B cell (primary cell): ENCODE data around the gene CLDN6. TPM values are rescaled to one million over a fixed set of nuclear protein-coding genes. Genes with fewer than 3 reads are reported as not detected.

ENCODE experiments used
- ATAC-seq: fragments of 200-7000 bp; cut with Tn5 transposase; one replicate; pipeline ENCODE4 v1.10.0; 2021; ENCODE audit warnings: low read depth, mild to moderate bottlenecking, moderate number of reproducible peaks, moderate library complexity
- CTCF ChIA-PET: fragments of 350-600 bp; sonication (Branson Sonifier 250); formaldehyde crosslinking; loops from one replicate; lab custom pipeline; 2021; ENCODE audit warnings: antibody characterized with exemption, inconsistent platforms; lab: Charles Lee
- POLR2A ChIA-PET: fragments of 350-600 bp; sonication (Branson Sonifier 250); formaldehyde crosslinking; loops from one replicate; lab custom pipeline; 2021; ENCODE audit warnings: antibody characterized with exemption; lab: Charles Lee
- DNase-seq: peaks from one replicate; pipeline ENCODE4 v3.0.0; 2013
- H2AFZ ChIP-seq: 2 replicates; pipeline ENCODE4 v1.6.1; 2012; ENCODE audit warnings: mild to moderate bottlenecking, low read depth, low read length; ENCODE audit not compliant: insufficient read depth, poor library complexity, severe bottlenecking
- H3K27ac ChIP-seq, 2 donors: 1 replicate in 1 of 2; 2 replicates in 1 of 2; pipeline ENCODE4 v1.5.1; 2012 to 2013; ENCODE audit warnings: low read length in 2 of 2, mild to moderate bottlenecking in 2 of 2, moderate library complexity in 1 of 2
- H3K27me3 ChIP-seq, 4 experiments: fragments of 200-600 bp in 1 of 4; sonication (generic) in 1 of 4; replicated peaks in 1 of 4; 1 replicate in 2 of 4; 2 replicates in 2 of 4; pipeline versions ENCODE4 v1.6.1 to v1.7.0; 2013 to 2016; ENCODE audit warnings: low read length in 3 of 4, mild to moderate bottlenecking in 2 of 4, mixed read lengths in 1 of 4, moderate library complexity in 1 of 4; ENCODE audit not compliant: insufficient read depth in 4 of 4, control insufficient read depth in 3 of 4; ENCODE audit errors: control extremely low read depth in 1 of 4
- H3K36me3 ChIP-seq, 2 experiments: replicated peaks in 1 of 2; 1 replicate in 1 of 2; 2 replicates in 1 of 2; pipeline versions ENCODE4 v1.6.1 to v1.7.1; 2013; ENCODE audit warnings: low read length in 1 of 2; ENCODE audit not compliant: insufficient read depth in 2 of 2, control insufficient read depth in 1 of 2; ENCODE audit errors: control extremely low read depth in 1 of 2, extremely low read depth in 1 of 2
- H3K4me1 ChIP-seq, 2 donors: fragments of 200-600 bp in 1 of 2; sonication (generic) in 1 of 2; 1 replicate in 1 of 2; 2 replicates in 1 of 2; pipeline versions ENCODE4 v1.5.1 to v1.6.1; 2013 to 2017; ENCODE audit warnings: low read length in 2 of 2; ENCODE audit not compliant: control insufficient read depth in 2 of 2, insufficient read depth in 2 of 2
- H3K4me2 ChIP-seq: replicated peaks from 2 replicates; pipeline ENCODE3; 2012; ENCODE audit warnings: mild to moderate bottlenecking, low read depth, low read length; ENCODE audit not compliant: poor library complexity, severe bottlenecking
- H3K4me3 ChIP-seq, 5 experiments: fragments of 200-600 bp in 1 of 5; sonication (generic) in 1 of 5; 1 replicate in 3 of 5; 2 replicates in 2 of 5; pipeline versions ENCODE4 v1.5.1 to v1.7.0; 2011 to 2016; ENCODE audit warnings: low read length in 4 of 5, mild to moderate bottlenecking in 4 of 5, low read depth in 2 of 5, control low read depth in 1 of 5, moderate library complexity in 1 of 5; ENCODE audit not compliant: insufficient read depth in 1 of 5; ENCODE audit errors: control extremely low read depth in 1 of 5, extremely low read depth in 1 of 5
- H3K79me2 ChIP-seq: fragments of 200-600 bp; sonication (generic); one replicate; pipeline ENCODE4 v1.6.0; 2016; ENCODE audit warnings: low read length; ENCODE audit not compliant: control insufficient read depth, insufficient read depth
- H3K9ac ChIP-seq: fragments of 200-600 bp; sonication (generic); 2 replicates; pipeline ENCODE4 v1.6.1; 2017; ENCODE audit warnings: mild to moderate bottlenecking, low read length, moderate library complexity
- H3K9me3 ChIP-seq, 3 donors: one replicate each; pipeline versions ENCODE4 v1.6.1 to v1.7.1; 2013; ENCODE audit warnings: low read length in 2 of 3; ENCODE audit not compliant: control insufficient read depth in 2 of 3, insufficient read depth in 1 of 3; ENCODE audit errors: control extremely low read depth in 1 of 3
- H4K20me1 ChIP-seq: 2 replicates; pipeline ENCODE4 v1.6.0; 2012; ENCODE audit warnings: mild to moderate bottlenecking, low read length; ENCODE audit not compliant: insufficient read depth, control insufficient read depth, poor library complexity, severe bottlenecking
- H3K27ac Mint-ChIP-seq: one replicate; pipeline ENCODE4 v1.8.0; 2021; ENCODE audit warnings: mixed read lengths
- H3K27me3 Mint-ChIP-seq: one replicate; pipeline ENCODE4 v1.8.0; 2021; ENCODE audit warnings: mixed read lengths
- H3K4me1 Mint-ChIP-seq: one replicate; pipeline ENCODE4 v1.8.0; 2021; ENCODE audit warnings: mixed read lengths
- H3K4me3 Mint-ChIP-seq: one replicate; pipeline ENCODE4 v1.8.0; 2021; ENCODE audit warnings: mixed read lengths
- H3K9me3 Mint-ChIP-seq: one replicate; pipeline ENCODE4 v1.8.0; 2022; ENCODE audit warnings: mixed read lengths; ENCODE audit not compliant: insufficient read depth
- EZH2 ChIP-seq: IDR thresholded peaks from 2 replicates; pipeline ENCODE4 v1.6.1; 2012; ENCODE audit warnings: borderline replicate concordance, low read depth, mild to moderate bottlenecking, moderate library complexity, low read length; ENCODE audit not compliant: insufficient read depth, poor library complexity, severe bottlenecking
- WGBS: methylation state at CpG from one replicate; pipeline ENCODE4 v1.1.5; 2013; ENCODE audit warnings: missing lambda C conversion rate; ENCODE audit not compliant: insufficient coverage; 5-methylcytosine and 5-hydroxymethylcytosine counted together
- intact Hi-C: fragments of 100-400 bp; cut with micrococcal nuclease; formaldehyde crosslinking; loops from one replicate; pipeline ENCODE4 v1.10.0; 2022
- polyA plus RNA-seq: library from polyadenylated mRNA; depleted of rRNA; stranded (reverse); fragments of >200 nt; gene quantifications from 2 replicates; pipeline ENCODE4 v1.2.3, GENCODE V29; 2012
- total RNA-seq, 2 donors: library from RNA; stranded (reverse); fragments of 120-200 nt in 1 of 2; gene quantifications; 1 replicate in 1 of 2; 2 replicates in 1 of 2; pipeline versions ENCODE4 v1.2.3 to v1.2.4, GENCODE V29; 2013 to 2022
- TF ChIP-seq, protein P1 (sequence below): fragments of 200-600 bp; IDR thresholded peaks from one replicate; pipeline ENCODE4 v1.8.0; 2022; ENCODE audit warnings: antibody characterized with exemption, mild to moderate bottlenecking

CLDN6 gene
- total and polyA plus RNA-seq, 2 donors (not counting 1 experiment from before 2014, with no cell fraction given) = not detected

DNA sequence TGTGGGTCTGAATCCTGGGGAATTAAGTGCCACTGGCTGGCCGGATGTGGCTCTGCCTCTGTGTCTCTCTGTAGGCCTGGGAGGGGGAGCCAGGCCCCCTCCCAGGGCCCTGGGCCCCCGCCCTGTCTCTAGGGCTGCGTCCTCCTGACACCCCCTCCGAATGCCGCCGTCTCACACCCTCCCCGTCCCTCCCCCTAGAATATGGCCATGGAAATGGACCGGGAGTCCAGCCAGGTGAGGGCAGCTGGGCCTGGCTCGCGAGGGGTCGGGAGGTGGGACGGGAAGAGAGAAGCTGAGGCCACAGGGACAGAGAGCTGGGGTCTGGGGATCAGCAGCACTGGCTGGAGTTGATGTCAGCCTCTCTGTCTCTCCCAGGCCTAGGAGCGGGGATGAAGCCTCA is 21.7 kb downstream of the CLDN6 start:
- H3K27me3 ChIP-seq = peaks cover 0 to 3% (median 0%) of the 10 kb centered on the region in 4 experiments
- H2AFZ ChIP-seq = no peak overlapping the region
- 92% methylated on average over 11 of the region's 13 CpGs for WGBS
- no peak overlapping the region for H3K9ac ChIP-seq
- intact Hi-C loops = no loop called here
- H3K4me1 ChIP-seq = no peaks in the 10 kb centered on the region
- no peak overlapping the region for H3K4me3 ChIP-seq
- no peak overlapping the region for H3K4me2 ChIP-seq
- no peaks in the 10 kb centered on the region for H3K36me3 ChIP-seq
- ChIA-PET CTCF (interaction anchor here (0.8 kb wide), 1 partner anchor 99 kb away, joined by 3 read pairs; no protein-coding TSS in a partner anchor), POLR2A (no interaction called here)
- no peak overlapping the region for H3K27ac ChIP-seq
- H3K9me3 ChIP-seq = no peaks in the 10 kb centered on the region
- no peak for DNase-seq
- no peaks in the 10 kb centered on the region for H3K79me2 ChIP-seq
- H3K27me3 Mint-ChIP-seq = no peaks in the 10 kb centered on the region
- H3K4me3 Mint-ChIP-seq = no peak overlapping the region
- H4K20me1 ChIP-seq = no peaks in the 10 kb centered on the region
- no peak for ATAC-seq
- TF ChIP-seq, protein P1, sequence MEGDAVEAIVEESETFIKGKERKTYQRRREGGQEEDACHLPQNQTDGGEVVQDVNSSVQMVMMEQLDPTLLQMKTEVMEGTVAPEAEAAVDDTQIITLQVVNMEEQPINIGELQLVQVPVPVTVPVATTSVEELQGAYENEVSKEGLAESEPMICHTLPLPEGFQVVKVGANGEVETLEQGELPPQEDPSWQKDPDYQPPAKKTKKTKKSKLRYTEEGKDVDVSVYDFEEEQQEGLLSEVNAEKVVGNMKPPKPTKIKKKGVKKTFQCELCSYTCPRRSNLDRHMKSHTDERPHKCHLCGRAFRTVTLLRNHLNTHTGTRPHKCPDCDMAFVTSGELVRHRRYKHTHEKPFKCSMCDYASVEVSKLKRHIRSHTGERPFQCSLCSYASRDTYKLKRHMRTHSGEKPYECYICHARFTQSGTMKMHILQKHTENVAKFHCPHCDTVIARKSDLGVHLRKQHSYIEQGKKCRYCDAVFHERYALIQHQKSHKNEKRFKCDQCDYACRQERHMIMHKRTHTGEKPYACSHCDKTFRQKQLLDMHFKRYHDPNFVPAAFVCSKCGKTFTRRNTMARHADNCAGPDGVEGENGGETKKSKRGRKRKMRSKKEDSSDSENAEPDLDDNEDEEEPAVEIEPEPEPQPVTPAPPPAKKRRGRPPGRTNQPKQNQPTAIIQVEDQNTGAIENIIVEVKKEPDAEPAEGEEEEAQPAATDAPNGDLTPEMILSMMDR = no peak
- TF ChIP-seq EZH2 = no peak
- H3K9me3 Mint-ChIP-seq = no peaks in the 10 kb centered on the region
- no peaks in the 10 kb centered on the region for H3K4me1 Mint-ChIP-seq
- no peak overlapping the region for H3K27ac Mint-ChIP-seq

- intact Hi-C loops = no loop called here
- no peak for TF ChIP-seq EZH2
- TF ChIP-seq, protein P1 = no peak
- no peaks in the 10 kb centered on the region for H4K20me1 ChIP-seq
- no peaks in the 10 kb centered on the region for H3K36me3 ChIP-seq
- H3K27me3 Mint-ChIP-seq = no peaks in the 10 kb centered on the region
- DNase-seq (no peak), ATAC-seq (no peak)
- WGBS = 84% methylated on average over 4 of the region's 14 CpGs
- POLR2A ChIA-PET = no interaction called here
- no peak overlapping the region for H3K27ac Mint-ChIP-seq
- H3K9me3 ChIP-seq = no peaks in the 10 kb centered on the region
- no peak overlapping the region for H3K9ac ChIP-seq
- no peaks in the 10 kb centered on the region for H3K4me1 ChIP-seq
- no peak overlapping the region for H3K4me2 ChIP-seq
- no peaks in the 10 kb centered on the region for H3K79me2 ChIP-seq
- no peak overlapping the region for H2AFZ ChIP-seq
- no peak overlapping the region for H3K4me3 ChIP-seq
- H3K27ac ChIP-seq = no peak overlapping the region
- CTCF ChIA-PET = no interaction called here
- H3K9me3 Mint-ChIP-seq = no peaks in the 10 kb centered on the region
- no peaks in the 10 kb centered on the region for H3K4me1 Mint-ChIP-seq
- H3K4me3 Mint-ChIP-seq = no peak overlapping the region
- H3K27me3 ChIP-seq = peaks cover 0 to under 1% (median 0%) of the 10 kb centered on the region in 4 experiments
These were observed 25.5 kb downstream of the CLDN6 start for GRCh38 chr16:2992383-2993081.
